Measurements from ENCODE around the gene RIMBP2. TPM values are rescaled to one million over a fixed set of nuclear protein-coding genes. Genes with fewer than 3 reads are reported as not detected.

RIMBP2 gene
- total RNA-seq, 2 experiments from 2014 or later, result not detected

DNA sequence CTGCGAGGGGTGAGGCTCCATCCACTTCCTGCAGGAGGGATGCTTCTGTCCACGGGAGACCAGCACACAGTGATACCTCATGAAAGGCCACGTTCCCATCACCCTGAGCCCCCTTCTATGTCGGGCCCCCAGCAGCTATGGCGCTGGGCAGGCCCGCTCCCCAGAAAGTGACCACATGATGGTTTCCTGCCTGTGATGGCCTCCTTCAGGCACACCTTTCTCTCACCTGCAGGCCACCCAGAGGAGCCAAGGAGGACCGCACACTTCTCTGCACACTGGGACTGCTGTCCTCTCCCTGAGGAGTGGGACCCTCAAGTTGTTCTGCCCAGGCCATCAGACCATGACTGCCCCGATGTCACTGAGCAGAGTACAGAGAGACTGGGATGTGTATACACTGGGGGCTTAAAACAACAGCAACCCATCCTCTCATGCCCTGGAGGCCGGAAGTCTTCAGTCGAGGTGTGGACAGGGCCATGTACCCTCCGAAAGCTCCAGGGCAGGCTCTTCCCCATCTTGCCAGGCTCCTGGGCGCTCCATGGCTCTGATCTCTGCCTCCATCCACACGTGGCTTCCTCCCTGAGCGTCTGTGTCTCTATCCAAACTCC is 219.5 kb downstream of the RIMBP2 start:
- Histone ChIP-seq H3K27me3 (ENCODE audit: control insufficient read depth in 1 of 2, insufficient read depth in 2 of 2, low read length in 2 of 2) (no peaks in the 10 kb centered on the region), H3K36me3 (ENCODE audit: insufficient read depth, low read length) (no peaks in the 10 kb centered on the region), H3K9me3 (ENCODE audit: control insufficient read depth in 1 of 2, insufficient read depth in 1 of 2, low read length in 2 of 2) (peaks cover 0 to 10% of the 10 kb centered on the region in 2 experiments), H3K27ac (ENCODE audit: low read depth in 1 of 2, low read length in 2 of 2) (no peak overlapping the region), H3K4me3 (ENCODE audit: low read length) (no peak overlapping the region), H3K4me1 (ENCODE audit: insufficient read depth, low read length) (no peaks in the 10 kb centered on the region)
- TF ChIP-seq, protein P1, sequence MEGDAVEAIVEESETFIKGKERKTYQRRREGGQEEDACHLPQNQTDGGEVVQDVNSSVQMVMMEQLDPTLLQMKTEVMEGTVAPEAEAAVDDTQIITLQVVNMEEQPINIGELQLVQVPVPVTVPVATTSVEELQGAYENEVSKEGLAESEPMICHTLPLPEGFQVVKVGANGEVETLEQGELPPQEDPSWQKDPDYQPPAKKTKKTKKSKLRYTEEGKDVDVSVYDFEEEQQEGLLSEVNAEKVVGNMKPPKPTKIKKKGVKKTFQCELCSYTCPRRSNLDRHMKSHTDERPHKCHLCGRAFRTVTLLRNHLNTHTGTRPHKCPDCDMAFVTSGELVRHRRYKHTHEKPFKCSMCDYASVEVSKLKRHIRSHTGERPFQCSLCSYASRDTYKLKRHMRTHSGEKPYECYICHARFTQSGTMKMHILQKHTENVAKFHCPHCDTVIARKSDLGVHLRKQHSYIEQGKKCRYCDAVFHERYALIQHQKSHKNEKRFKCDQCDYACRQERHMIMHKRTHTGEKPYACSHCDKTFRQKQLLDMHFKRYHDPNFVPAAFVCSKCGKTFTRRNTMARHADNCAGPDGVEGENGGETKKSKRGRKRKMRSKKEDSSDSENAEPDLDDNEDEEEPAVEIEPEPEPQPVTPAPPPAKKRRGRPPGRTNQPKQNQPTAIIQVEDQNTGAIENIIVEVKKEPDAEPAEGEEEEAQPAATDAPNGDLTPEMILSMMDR (IDR thresholded peaks at IDR 0.05), result no peak
- Mint-ChIP-seq H3K27me3 (no peaks in the 10 kb centered on the region), H3K9me3 (no peaks in the 10 kb centered on the region), H3K4me3 (no peak overlapping the region), H3K4me1 (ENCODE audit: low read depth) (no peaks in the 10 kb centered on the region), H3K27ac (no peak overlapping the region), H3K36me3 (ENCODE audit: low read depth) (no peaks in the 10 kb centered on the region)
- POLR2A ChIA-PET, result no interaction called here
- CTCF ChIA-PET, result no interaction called here
- intact Hi-C loops (cut with DNase I, micrococcal nuclease), result no loop called here
- no peak for DNase-seq
- ATAC-seq (ENCODE audit: poor library complexity), result no peak

DNA sequence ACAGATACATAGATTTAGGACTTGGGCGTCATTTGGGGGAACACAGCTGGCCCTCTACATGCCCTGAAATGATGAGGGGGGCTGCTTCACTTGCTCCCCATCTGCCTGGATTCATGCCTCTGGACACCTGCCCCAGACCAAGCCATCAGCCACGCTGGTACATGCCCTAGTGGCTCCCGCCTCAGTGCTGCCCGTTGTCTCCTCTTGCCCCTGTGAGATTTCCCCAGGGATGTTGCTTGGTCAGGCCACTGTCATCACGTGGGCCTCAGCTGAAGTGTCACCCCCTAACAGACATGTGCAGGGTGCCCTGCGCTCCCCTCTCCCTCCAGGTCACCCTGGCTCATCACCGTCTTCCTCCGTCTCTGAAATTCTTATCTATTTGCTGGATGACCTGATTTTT is 220.9 kb downstream of the RIMBP2 start:
- H3K9me3 ChIP-seq (ENCODE audit: control insufficient read depth in 1 of 2, insufficient read depth in 1 of 2, low read length in 2 of 2), result peaks cover 0 to 15% of the 10 kb centered on the region in 2 experiments
- H3K36me3 Mint-ChIP-seq (ENCODE audit: low read depth), result no peaks in the 10 kb centered on the region
- intact Hi-C loops (cut with DNase I, micrococcal nuclease), result no loop called here
- no peaks in the 10 kb centered on the region for H3K27me3 Mint-ChIP-seq
- ATAC-seq (ENCODE audit: poor library complexity) (no peak), DNase-seq (no peak)
- H3K27me3 ChIP-seq (ENCODE audit: control insufficient read depth in 1 of 2, insufficient read depth in 2 of 2, low read length in 2 of 2), result no peaks in the 10 kb centered on the region
- H3K4me1 Mint-ChIP-seq (ENCODE audit: low read depth), result no peaks in the 10 kb centered on the region
- no peak overlapping the region for H3K4me3 Mint-ChIP-seq
- H3K27ac Mint-ChIP-seq, result no peak overlapping the region
- no peaks in the 10 kb centered on the region for H3K9me3 Mint-ChIP-seq
- no peaks in the 10 kb centered on the region for H3K36me3 ChIP-seq (ENCODE audit: insufficient read depth, low read length)
- H3K27ac ChIP-seq (ENCODE audit: low read depth in 1 of 2, low read length in 2 of 2), result no peak overlapping the region
- H3K4me1 ChIP-seq (ENCODE audit: insufficient read depth, low read length), result no peaks in the 10 kb centered on the region
- TF ChIP-seq, protein P1 (IDR thresholded peaks at IDR 0.05), result no peak
- POLR2A ChIA-PET, result no interaction called here
- CTCF ChIA-PET, result no interaction called here
- no peak overlapping the region for H3K4me3 ChIP-seq (ENCODE audit: low read length)

DNA sequence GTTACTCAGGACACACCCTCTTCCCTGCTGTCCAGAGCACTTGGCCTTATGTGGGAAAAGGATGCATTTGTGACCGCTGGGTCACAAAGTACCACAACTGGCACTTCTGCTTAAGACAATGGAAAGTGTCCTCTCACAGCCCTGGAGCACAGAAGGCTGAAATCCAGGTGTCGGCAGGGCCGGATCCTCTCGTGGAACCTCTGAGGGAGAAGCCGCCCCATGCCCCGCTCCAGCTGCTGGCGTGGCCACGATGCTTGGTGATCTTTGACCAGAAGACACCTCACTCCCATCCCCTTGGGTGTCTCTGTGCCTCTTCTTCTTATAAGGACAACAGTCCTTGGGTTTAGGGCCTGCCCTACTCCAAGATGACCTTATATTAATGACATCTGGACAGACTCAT is 221.4 kb downstream of the RIMBP2 start:
- H3K27ac Mint-ChIP-seq, result no peak overlapping the region
- TF ChIP-seq, protein P1 (IDR thresholded peaks at IDR 0.05), result no peak
- H3K9me3 ChIP-seq (ENCODE audit: control insufficient read depth in 1 of 2, insufficient read depth in 1 of 2, low read length in 2 of 2), result peaks cover 0 to 15% of the 10 kb centered on the region in 2 experiments
- H3K4me3 Mint-ChIP-seq, result no peak overlapping the region
- H3K27me3 ChIP-seq (ENCODE audit: control insufficient read depth in 1 of 2, insufficient read depth in 2 of 2, low read length in 2 of 2), result no peaks in the 10 kb centered on the region
- intact Hi-C loops (cut with DNase I, micrococcal nuclease), result no loop called here
- ChIA-PET CTCF (no interaction called here), POLR2A (no interaction called here)
- DNase-seq (no peak), ATAC-seq (ENCODE audit: poor library complexity) (no peak)
- no peaks in the 10 kb centered on the region for H3K4me1 ChIP-seq (ENCODE audit: insufficient read depth, low read length)
- no peaks in the 10 kb centered on the region for H3K9me3 Mint-ChIP-seq
- H3K4me1 Mint-ChIP-seq (ENCODE audit: low read depth), result no peaks in the 10 kb centered on the region
- no peaks in the 10 kb centered on the region for H3K27me3 Mint-ChIP-seq
- no peak overlapping the region for H3K4me3 ChIP-seq (ENCODE audit: low read length)
- no peak overlapping the region for H3K27ac ChIP-seq (ENCODE audit: low read depth in 1 of 2, low read length in 2 of 2)
- H3K36me3 ChIP-seq (ENCODE audit: insufficient read depth, low read length), result no peaks in the 10 kb centered on the region
- no peaks in the 10 kb centered on the region for H3K36me3 Mint-ChIP-seq (ENCODE audit: low read depth)
